Prostate gland (tissue), 2 donors: ENCODE data around the gene RASL10A. TPM values are rescaled to one million over a fixed set of nuclear protein-coding genes. Genes with fewer than 3 reads are reported as not detected.

Experiments
- DNase-seq: peaks from one replicate; pipeline ENCODE4 v3.0.0-alpha.2; 2019; ENCODE audit warnings: low spot score
- H3K27ac ChIP-seq, 2 donors: fragments of 200-600 bp; sonication (generic); 2 replicates each; pipeline ENCODE4 v1.5.1; 2017 to 2019
- H3K27me3 ChIP-seq: fragments of 200-600 bp; sonication (generic); replicated peaks from 2 replicates; pipeline ENCODE4 v1.5.1; 2019; ENCODE audit not compliant: insufficient read depth
- H3K36me3 ChIP-seq, 2 donors: fragments of 200-600 bp; sonication (generic); 1 replicate in 1 of 2; 2 replicates in 1 of 2; pipeline versions ENCODE4 v1.5.1 to v1.8.1; 2017 to 2019
- H3K4me1 ChIP-seq: fragments of 200-600 bp; sonication (generic); replicated peaks from 2 replicates; pipeline ENCODE4 v1.5.1; 2019
- H3K4me3 ChIP-seq, 2 donors: fragments of 200-600 bp; sonication (generic); 2 replicates each; pipeline ENCODE4 v1.5.1; 2017 to 2019
- H3K9me3 ChIP-seq: fragments of 200-600 bp; sonication (generic); 2 replicates; pipeline ENCODE4 v1.5.1; 2017
- CTCF ChIP-seq, 4 experiments: fragments of 200-600 bp in 2 of 4; fragments of 450-650 bp in 2 of 4; sonication (generic) in 2 of 4; IDR thresholded peaks; 1 replicate in 3 of 4; 2 replicates in 1 of 4; pipeline ENCODE4 v1.5.1; 2016 to 2019; ENCODE audit warnings: antibody characterized with exemption in 4 of 4, mild to moderate bottlenecking in 2 of 4, moderate library complexity in 2 of 4
- POLR2A ChIP-seq: fragments of 450-650 bp; IDR thresholded peaks from one replicate; pipeline ENCODE4 v1.6.1; 2016; ENCODE audit warnings: antibody characterized with exemption, mild to moderate bottlenecking
- POLR2AphosphoS5 ChIP-seq: sonication (generic); formaldehyde crosslinking; IDR thresholded peaks from one replicate; pipeline ENCODE4 v1.6.1; 2017; ENCODE audit warnings: antibody characterized with exemption
- WGBS: methylation state at CpG from one replicate; pipeline ENCODE4 v1.1.5; 2018; 5-methylcytosine and 5-hydroxymethylcytosine counted together
- intact Hi-C: fragments of 100-400 bp; cut with DNase I; formaldehyde crosslinking; loops from one replicate; pipeline ENCODE4 v1.14.2; 2022
- total RNA-seq, 2 donors: library from RNA; depleted of rRNA; stranded (reverse); fragments of >200 nt; gene quantifications; one replicate each; pipeline ENCODE4 v1.1.0, GENCODE V29; 2016

RASL10A gene
- total RNA-seq, 2 donors from 2014 or later: 9.2 to 15.1 TPM

DNA sequence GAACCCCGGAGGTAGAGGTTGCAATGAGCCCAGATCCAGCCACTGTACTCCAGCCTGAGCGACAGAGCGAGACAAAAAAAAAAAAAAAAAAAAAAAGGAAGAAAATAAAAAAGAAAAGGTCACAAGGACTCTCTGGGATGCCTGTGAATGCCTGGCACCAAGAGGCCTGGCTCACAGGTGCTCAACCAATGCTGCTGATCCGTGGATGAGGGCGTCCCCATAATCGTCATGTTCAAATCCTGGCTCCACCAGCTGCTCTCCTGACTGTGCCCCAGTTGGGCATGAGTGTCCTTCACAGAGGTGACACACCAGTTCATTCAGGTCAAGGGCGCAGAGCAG, 9.7 kb downstream of the RASL10A start:
- Histone ChIP-seq H3K4me3 (peak overlapping the region in 1 of 2 donors; percentile 59), H3K27ac (no peak overlapping the region)
- TF ChIP-seq POLR2AphosphoS5 (no peak), POLR2A (no peak), CTCF (IDR thresholded peaks at IDR 0.05) (no peak)

GRCh38 chr22:29302681-29303465, 12.6 kb downstream of the RASL10A start:
- Histone ChIP-seq H3K27ac (peak overlapping the region in 1 of 2 donors; percentile 5), H3K27me3 (no peaks in the 10 kb centered on the region), H3K9me3 (no peaks in the 10 kb centered on the region), H3K4me1 (peaks cover 8% of the 10 kb centered on the region), H3K36me3 (peaks cover 13 to 16% of the 10 kb centered on the region in 2 donors), H3K4me3 (no peak overlapping the region)
- DNase-seq: no peak
- intact Hi-C loops: no loop called here
- no peak for TF ChIP-seq POLR2AphosphoS5
- TF ChIP-seq POLR2A: no peak
- no peak for TF ChIP-seq CTCF (IDR thresholded peaks at IDR 0.05)
- 46% methylated on average over 12 of the region's 13 CpGs for WGBS

More for the DNA sequence above, 9.7 kb downstream of the RASL10A start:
- no peaks in the 10 kb centered on the region for H3K27me3 ChIP-seq
- intact Hi-C loops: loop anchor here (1.0 to 2.0 kb wide), 2 partner anchors 53 to 82 kb away; partner anchors contain the start of gene AP1B1
- no peaks in the 10 kb centered on the region for H3K9me3 ChIP-seq
- WGBS: 43% methylated on average over 7 of the region's 7 CpGs
- no peaks in the 10 kb centered on the region for H3K36me3 ChIP-seq
- no peak for DNase-seq
- H3K4me1 ChIP-seq: peaks cover 24% of the 10 kb centered on the region

DNA sequence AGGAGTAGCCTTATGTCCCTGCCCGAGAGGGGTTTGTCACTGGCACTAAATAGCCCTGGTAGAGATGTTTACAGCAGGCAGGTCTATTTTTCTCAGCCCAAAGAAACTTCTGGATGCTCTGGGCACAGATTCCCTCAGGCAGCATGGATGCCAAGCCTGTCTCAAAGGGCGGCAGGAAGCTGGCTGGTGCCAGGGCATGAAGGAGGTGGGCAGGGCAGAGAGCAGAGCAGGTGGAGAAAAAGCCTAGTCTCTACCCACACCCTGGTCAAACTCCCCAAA, 13.2 kb downstream of the RASL10A start:
- Histone ChIP-seq H3K27me3 (no peaks in the 10 kb centered on the region), H3K4me1 (peaks cover 3% of the 10 kb centered on the region), H3K4me3 (no peak overlapping the region), H3K9me3 (no peaks in the 10 kb centered on the region), H3K27ac (peak overlapping the region in 1 of 2 donors; percentile 5), H3K36me3 (peaks cover 13 to 16% of the 10 kb centered on the region in 2 donors)
- WGBS: 34% methylated on average over 2 of the region's 2 CpGs
- TF ChIP-seq CTCF (IDR thresholded peaks at IDR 0.05) (no peak), POLR2A (no peak), POLR2AphosphoS5 (no peak)
- intact Hi-C loops: no loop called here
- no peak for DNase-seq

DNA sequence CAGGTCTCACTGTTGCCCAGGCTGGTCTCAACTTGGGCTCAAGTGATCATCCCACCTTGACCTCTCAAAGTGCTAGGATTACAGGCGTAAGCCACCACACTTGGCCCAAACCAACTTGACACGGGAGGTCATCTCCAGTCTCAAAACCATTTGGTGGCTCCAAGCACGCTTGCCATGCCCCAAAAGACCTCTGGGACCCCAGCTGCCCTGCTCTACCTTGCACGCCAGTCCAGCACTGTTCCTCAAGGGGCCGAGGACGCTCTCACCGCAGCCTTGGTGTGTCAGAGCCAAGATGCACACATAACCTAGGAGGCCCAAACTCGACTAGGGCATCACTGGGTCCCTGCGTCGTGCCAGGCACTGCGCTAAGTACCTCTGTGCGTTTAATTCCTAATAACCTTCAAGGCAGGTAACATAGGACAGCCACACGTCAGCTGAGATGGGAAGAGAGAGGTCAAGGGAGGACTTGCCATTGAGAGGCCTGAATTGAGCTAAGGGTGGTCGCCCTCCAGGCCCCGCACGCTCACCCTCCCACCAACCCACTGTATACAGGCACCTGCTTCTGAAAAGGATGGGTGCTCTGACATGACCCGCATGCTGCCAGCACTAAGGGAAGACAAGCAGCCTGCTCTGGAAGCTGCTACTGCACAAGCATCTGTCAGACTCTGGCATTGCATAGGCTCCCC, 13.6 kb downstream of the RASL10A start:
- 84% methylated on average over 17 of the region's 17 CpGs for WGBS
- Histone ChIP-seq H3K4me1 (peaks cover 5% of the 10 kb centered on the region), H3K9me3 (no peaks in the 10 kb centered on the region), H3K4me3 (no peak overlapping the region), H3K27me3 (no peaks in the 10 kb centered on the region), H3K36me3 (peaks cover 16 to 18% of the 10 kb centered on the region in 2 donors), H3K27ac (peak overlapping the region in 1 of 2 donors; percentile 5)
- intact Hi-C loops: no loop called here
- no peak for DNase-seq
- TF ChIP-seq POLR2A (no peak), POLR2AphosphoS5 (no peak), CTCF (IDR thresholded peaks at IDR 0.05) (no peak)
